Lung microvascular endothelial cell (primary cell): ENCODE results near the gene KIF5C. TPM values are rescaled to one million over a fixed set of nuclear protein-coding genes. Genes with fewer than 3 reads are reported as not detected.

Source experiments
- DNase-seq, 2 donors: peaks; one replicate each; pipeline versions ENCODE4 v3.0.0 to v3.0.0-alpha.2; 2010; ENCODE audit warnings: low read depth in 2 of 2
- total RNA-seq: library from RNA; depleted of rRNA; stranded (reverse); fragments of >200 nt; gene quantifications from 2 replicates; pipeline ENCODE4 v1.2.1, GENCODE V29; 2014

The KIF5C gene
- total RNA-seq, 1 donor from 2014 or later, result under 0.01 TPM

DNA sequence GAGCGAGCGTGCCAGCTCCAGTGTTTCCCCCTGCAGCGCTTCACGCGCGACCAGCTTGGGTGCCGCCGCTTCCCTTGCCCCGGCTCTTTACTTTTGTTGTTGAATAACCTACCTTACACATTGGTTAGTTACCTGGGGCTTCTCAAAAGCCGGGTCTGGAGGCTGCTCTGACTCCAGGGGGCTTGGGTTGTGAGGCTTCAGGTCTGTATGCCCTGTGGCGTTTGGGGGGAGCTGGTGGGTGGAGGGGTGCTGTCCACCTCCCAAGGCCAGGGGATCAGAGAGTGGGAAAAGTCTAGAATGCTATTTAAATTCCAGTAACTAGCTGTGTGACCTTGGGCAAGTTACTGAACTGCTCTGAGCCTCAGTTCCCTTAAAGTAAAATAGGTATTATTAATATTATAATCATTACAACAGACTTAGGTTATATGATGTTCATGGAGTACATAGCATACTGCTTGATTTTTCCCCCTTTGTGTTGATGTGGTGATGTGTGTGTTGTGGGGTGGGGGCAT is 164.2 kb downstream of the KIF5C start:
- DNase-seq, result no peak

DNA sequence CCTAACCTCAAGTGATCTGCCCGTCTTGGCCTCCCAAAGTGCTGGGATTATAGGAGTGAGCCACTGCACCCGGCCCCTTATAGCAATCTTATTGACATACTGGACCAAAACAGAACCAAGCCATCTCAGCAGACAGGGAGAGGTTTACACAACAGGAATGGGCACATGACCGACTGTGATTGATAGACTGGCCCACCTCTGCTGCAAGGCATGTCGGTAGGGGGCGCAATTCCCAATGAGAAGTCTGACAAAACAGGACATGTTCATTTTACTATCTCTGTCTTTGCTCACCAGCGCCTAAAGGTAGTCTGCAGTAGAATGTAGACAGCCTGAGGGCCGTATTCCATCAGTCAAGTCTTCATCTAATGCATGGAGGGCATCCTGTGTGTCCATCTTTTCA is 165.4 kb downstream of the KIF5C start:
- DNase-seq, result peak; percentile 16 to 36

DNA sequence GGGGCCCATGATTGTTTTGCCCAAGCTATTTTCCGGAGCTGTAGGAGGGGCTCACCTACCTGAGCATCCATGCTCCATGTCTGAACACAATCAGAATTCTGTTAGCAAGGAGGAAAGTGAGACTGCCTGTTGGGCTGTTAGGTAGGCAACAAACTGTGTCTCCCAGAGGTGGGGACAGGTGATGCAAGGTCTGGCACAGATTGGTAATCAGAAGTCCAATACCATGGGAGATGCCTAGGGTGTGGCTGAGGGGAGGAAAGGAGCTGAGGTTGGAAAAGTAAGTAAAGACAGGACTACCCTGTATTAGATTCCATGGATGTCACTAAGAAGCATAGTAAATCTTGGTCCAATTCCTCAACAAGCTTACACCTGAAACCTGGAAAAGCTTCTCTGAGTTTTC is 166.5 kb downstream of the KIF5C start:
- no peak for DNase-seq

DNA sequence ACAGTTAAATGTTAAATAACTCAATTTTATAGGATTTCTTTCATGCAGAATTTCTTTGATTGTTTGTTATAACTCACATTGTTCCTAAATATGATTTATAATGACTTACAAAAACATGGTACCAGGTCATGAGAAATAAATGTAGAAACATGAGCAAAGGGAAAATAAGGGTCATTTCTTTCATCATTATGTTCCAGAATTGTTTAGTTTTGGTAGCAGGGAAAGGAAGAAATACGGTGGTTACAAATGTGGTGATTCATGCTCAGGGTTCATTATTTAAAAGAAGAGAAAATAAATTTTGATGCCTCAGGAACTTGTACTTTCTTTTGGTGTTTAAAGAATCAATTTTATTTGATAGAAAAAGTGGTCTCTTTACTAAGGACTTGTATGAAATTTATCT is 167.9 kb downstream of the KIF5C start:
- no peak for DNase-seq

DNA sequence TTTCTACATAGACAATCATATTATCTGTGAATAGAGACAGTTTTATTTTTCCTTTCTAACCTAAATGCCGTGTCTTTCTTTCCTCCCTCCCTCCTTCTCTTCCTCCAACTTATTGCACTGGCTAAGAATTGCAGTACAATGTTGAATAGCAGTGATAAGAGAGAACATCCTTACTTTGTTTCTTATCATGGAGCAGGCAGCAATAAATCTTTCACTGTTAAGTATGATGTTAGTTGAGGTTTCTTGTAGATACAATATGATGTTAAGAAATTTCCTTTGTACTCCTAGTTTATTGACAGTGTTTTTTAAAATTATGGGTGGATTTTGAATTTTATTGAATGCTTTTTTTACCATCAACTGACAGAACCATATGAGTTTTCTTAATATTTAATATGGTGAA is 169.5 kb downstream of the KIF5C start:
- no peak for DNase-seq

DNA sequence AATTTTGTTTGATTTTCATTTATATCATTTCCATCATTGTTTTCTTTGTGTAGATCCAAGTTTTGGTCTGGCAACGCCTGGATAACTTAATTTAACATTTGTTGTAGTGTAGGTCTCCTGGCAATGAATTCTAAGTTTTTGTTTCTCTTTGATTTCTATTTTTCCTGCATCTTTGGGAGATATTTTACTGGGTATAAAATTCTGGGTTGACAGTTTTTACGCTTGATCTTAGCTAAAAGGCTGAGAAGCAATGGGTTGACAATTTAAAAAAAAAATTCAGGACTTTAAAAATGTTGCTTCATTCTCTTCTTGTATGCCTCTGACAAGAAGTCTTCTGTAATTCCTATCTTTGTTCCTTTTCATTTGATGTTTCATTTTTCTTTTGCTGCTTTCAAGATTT is 172.1 kb downstream of the KIF5C start:
- no peak for DNase-seq

DNA sequence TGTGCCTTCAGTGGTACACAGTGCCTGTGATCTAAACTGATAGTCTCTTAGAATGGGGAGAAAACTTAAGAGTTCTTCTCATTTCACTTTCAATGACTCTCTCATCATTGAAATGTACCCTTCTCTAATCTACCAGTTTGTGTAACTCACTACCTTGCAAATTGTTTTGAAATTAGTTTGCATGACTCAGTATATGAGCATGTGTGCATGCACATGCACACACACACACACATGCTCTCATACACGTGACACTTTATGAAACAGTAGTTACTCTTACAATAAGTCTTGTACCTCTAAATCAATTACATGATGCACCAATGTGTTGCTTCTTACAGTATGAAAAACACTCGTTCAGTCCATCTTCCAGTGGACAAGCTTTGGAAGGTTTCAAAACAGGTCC is 174.1 kb downstream of the KIF5C start:
- DNase-seq, result no peak

DNA sequence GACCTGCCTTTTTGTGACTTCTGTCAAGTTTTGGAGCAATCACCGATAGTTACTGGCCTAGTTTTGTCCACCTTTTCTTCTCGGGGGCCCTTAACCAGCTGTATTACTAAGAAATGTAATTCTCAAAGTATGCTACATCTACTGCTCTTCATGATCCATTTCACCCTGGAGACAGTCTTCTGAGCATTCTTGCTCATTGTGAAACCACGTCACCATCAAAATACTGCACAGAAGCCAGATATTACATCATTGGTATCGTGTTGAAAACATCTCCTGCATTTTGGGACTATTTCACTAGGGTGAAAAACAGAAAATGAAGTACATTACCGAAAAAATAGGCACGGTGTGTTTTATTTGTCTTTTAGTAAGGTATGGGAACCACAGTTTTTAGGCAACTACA is 175.2 kb downstream of the KIF5C start:
- no peak for DNase-seq

DNA sequence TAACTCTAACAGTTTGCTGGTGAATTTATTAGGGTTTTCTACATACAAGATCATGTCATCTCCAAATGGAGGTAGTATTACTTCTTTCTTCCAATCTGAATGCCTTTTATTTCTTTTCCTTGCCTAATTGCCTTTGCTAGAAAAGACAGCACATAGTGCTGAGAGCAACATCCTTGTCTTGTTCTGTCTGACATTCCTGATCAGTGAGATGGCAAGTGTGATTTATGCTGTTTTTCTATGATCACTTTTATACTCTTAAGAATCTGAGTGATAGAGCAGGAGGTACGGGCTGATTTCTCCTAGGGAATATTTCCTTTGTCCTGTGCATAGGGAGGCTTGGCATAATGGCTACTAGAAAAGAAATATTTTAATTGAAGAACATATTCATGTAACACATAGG is 180.7 kb downstream of the KIF5C start:
- no peak for DNase-seq

DNA sequence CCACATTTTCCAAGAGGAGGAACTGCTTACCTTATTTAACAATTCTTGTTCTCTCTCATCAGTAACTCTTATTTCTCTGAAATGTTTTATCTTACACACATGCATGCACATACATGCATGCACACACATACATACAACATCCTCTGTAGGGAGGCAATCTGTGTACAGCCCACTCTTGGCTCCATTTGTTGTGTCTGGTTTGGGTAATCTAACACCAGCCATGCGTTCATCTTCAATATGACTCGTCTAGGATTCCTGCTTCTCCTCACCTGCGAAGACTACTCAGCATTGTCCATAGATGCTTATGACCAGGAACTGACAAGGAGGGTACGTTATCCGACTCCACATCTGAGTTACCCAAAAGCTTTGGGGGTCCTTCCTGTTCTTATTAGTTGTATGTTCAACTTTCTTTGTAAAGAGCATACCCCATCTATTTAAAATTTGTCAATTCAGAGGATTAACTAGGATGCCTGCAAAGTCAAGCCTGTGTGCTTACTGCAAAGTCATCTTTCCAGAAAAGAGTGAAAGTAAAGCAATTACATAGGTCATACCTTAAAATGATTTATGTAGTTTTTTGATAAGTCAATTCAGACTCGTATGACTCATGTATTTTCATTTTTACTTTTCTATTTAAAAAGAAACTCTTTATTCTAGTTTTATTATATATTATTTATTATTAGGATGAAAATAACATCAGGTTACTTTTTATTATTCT is 181.7 kb downstream of the KIF5C start:
- no peak for DNase-seq

DNA sequence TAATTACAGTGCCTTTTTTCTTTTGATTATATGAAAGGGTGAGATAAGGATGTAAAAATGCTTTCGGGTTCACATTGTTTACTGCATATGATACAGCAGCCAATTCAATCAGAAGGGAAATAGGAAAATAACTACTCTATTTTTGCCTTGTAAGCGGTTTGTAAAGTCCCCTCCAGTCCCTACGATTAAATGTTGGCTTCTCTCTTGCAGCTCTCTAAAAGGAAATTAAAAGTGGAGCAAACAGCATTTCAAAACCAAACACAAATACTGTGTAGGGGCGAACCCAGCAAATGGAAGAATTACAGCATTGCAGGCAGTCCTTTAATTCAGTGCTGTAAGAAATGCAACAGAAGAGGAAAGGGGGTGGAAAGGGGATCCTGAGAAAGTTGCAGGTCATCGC is 182.4 kb downstream of the KIF5C start:
- DNase-seq, result no peak

DNA sequence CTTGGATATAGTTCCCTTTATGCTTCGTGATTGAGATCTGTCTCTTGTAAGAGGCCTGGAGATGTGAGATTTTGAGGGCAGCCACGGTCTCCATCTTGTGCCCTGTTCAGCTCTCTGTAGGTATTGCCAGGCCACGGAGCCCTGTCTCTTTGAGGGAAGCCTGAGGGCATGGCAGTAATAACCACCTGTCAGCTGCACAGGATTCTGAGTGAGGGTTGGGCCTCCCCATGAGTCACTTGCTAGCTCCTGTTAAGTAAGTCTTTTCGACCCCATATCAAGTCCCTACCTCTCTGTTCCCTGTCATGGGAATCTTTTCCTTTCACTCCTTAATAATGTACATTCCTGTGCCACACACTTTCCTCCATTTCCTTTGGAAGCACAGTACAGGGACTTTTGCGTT is 183.9 kb downstream of the KIF5C start:
- no peak for DNase-seq

DNA sequence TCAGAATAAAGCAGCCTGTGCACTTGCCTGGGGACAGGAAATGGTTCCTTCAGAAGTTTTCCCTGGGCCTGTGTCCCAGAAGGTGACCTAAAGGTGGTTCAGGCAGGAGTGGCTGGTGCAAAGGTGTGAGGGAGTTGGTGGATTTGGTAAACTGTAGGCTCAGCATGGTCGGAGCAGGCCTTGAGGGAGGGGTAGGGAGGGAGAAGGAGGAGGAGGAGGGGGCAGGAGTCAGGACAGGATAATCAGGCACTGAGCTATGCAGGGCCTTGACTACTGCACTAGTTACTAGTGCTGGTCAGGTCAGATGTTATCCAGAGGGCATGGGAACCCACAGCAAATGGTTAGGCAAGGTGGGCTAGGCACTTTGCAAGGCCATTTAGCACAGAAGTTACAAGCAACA is 184.8 kb downstream of the KIF5C start:
- DNase-seq, result no peak

DNA sequence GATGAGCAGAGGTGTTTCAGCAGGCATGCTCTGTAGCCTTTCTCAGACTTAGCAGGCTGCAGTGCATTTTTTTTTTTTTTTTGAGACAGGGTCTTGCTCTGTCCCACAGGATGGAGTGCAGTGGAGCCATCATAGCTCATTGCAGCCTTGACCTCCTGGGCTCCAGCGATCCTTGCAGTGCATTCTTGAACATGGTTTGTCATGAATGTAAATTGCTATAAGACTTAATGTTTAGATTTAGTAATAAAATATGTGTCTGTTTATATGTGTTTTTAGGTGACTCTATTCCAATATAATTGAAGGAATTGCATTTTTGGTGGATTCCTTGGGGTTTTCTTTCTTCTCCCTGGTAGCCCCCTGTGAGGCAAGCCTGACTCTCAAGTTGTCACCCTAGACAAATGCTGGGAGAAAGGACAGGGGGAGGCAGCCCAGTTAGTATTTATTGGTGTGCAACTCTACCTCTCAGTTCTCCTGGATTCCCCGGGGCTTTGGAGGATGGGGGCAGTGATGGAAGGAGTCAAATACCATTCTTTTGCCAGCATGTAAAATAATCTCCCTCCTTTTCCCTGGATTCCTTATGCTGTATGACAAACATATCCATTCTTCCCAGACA is 186.2 kb downstream of the KIF5C start:
- no peak for DNase-seq

DNA sequence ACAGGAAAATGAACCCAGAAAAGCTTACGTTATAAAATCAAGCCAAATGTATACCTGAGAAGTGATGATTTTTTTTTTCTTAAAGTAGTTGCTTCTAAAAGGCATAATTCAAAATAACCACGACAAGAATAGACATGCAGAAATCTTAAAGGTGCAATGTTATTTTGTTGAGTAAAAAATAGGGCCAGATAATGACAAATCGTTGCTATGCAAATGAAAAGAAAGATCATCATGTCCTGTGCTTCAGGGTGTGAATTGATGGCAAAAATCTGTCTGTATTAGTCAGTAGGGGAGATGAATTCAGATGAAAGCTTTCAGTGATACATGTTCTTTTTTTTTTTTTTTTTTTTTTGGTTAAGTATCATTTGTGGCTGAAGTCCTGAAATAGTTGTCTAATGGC is 187.5 kb downstream of the KIF5C start:
- DNase-seq, result no peak

DNA sequence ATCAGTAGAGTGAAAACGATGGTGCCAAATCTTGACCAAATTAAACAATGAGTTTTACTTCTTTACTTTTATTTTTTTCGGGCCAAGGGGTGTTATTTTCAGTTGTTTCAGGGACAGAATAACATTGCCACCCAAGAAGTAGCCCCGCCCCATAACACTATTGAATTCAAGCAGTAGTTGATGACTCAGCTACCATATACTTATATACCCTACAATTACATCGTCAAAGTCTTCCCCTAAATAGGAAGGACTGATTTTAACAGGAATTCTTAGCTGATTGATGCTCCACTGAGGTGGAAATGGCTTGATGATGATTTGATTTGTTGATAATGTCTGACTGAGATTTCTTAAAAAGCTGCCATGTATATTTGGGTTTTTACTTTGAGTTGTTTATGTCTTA is 188.2 kb downstream of the KIF5C start:
- no peak for DNase-seq

DNA sequence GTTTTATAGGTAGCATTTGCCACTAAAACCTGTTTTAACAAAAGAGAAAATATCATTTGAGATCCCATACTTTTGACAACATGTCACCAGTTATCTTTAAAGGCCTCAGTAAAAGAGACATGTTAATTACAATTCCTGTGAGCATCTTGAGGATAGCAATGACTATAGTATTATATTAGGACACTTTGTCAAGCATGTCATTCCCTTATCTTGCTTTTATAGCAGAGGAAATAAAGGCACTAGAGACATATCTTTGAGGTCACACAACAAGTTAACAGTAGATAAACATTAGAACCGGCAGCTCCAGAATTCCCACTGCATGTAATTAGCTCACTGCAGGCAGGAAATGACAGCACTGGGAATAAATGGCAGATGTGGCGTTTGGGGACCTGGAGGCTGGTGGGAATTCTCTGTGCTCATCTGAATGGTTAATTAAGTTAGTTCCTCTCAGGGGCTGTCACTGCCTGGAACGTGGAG is 189.4 kb downstream of the KIF5C start:
- no peak for DNase-seq

DNA sequence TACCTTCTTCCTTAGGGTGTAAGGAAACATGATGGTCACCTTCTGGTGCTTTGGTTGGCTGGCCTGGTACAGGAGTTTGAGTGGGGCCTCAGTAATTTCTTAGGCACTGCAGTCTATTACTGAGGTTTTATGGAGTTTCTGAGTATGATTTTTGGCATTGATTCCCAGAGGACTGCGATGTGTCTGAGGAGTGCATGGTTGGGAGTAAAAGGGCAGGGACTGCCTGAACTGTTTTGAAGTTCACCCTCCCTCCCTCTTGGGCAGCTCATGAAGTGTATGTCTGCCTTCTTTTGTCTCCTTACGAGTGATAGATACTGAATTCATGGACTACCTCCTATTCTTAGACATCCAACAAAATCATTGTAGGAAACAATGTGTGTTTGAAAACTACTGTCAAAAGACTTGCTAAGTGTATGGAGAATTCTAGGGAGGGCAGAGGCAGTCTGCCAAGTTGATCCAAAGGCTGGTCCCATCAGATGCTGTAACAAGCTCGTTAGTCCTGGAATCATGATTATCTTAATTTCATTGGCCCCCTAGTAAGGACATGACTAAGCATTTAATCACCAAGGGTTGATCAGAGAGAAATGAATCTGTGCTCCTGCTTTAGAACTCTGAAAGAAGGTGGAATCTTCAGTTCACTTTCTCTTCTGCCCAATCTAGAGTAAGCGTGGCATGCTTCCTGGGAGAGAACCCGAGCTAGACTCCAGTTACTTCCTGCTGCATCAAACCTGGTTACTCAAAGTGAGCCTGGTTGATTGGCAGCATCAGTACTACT is 190.0 kb downstream of the KIF5C start:
- no peak for DNase-seq

DNA sequence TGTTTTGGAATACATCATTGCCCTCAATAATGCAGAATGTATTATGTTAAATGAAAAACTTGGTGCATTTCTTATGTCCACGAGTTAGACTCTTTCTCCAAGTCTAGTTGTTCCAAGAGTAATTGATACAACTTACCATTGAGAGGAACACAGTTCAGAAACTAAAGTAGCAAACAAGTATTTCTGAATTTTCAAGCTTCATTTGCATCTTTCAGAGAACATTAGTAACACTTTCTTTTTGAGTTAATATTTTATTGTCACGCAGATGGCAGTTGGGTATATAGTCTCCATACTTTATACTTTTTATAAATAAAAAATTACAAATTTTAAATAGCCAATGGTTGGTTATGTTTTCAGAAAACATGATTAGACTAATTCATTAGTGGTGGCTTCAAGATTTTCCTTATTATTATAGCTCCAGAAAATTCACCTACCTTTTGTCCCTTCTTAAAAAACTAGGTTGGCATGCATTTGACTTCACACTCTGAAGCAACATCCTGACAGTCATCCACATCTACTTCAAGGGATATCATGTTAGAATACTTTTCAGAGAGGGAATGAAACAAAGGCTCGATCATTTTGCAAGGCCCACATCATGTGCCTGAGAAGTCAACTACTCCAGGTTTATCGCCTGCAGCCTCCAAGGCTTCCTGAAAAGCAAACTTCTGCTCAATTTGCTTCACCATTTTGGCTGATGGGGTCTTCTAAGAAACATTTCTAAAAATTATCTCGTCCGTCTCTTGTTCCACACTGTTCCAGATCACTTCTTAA is 193.4 kb downstream of the KIF5C start:
- no peak for DNase-seq

DNA sequence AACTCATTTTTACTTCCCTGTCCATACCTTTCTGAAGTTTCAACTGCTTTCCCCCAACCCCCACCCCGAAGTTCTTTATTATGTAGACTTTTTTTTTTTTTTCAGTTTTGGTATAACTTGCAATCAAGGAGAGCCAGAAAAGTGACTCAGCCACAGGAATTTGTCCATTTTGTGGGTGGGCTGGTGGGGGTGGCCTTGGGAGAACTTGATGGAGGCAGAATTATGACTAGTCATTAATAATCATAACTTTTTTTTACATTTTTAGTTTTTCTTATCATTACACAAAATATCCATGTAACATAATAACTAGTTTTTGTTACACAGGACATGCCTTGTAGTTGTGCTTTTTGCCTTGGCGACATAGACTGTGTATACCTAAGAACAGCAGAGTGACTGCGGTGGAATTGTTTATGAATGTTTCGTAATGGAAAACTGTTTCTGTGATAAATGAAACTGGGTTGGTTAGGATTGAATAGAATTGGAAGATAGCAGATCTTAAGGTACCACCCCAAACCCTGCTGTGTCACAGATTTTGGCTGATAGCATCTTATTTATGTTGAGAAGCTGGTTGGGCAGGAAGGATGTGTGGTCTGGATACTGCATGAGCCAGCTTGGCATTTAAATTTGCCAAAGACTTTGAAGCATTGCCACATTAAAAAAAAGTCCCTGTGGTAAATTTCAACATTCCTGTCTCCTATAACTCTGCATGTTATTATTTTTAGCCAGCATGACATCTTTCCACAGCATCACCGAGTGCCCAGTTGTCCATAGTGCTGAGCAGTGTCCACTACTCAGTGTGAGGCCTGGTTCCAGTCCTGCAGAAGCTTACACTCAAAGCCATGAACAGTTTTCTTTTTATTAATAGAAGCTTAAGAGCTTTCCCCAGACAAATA is 194.2 kb downstream of the KIF5C start:
- DNase-seq, result peak in 1 of 2 donors; percentile 10
